Right kidney (tissue), 1 donor: ENCODE results near the gene KCTD1.
A peak's percentile ranks its signal among the peaks of the same experiment; 100 is the strongest.

Experiments
- DNase-seq: peaks from one replicate; pipeline ENCODE4 v3.0.0-alpha.2; 2016

The KCTD1 gene

DNA sequence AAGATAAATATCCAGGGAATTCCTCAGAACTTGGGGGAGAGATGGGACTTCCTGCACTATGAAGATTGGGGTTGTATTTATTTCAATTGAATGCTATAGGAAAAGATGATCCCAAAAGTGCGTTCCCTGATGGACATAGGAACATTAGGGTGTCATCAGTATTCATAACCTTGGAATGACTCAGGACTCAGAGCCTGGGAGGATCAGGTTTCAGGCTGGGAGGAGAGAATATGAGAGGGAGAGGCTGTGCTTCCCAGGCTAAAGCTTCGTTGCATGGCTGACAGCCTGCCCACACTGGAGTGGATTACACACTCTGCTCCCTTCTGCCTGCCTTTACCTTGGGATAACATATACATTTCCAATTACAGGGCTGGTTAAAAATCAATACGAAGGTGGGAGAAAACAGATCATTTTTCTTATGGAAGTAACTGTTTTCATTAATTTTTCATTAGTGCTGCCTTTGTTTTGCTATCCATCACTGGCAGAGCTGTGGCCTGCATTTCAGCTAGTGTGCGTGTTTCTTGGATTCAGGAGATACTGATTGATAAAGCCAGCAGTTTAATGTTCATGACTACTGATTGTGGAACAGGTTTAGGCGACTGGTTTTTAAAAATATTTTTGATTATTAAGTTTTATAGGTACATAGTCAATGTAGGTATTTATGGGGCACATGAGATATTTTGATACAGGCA lies 118.7 kb downstream of the KCTD1 start:
- peak; percentile 54 for DNase-seq

DNA sequence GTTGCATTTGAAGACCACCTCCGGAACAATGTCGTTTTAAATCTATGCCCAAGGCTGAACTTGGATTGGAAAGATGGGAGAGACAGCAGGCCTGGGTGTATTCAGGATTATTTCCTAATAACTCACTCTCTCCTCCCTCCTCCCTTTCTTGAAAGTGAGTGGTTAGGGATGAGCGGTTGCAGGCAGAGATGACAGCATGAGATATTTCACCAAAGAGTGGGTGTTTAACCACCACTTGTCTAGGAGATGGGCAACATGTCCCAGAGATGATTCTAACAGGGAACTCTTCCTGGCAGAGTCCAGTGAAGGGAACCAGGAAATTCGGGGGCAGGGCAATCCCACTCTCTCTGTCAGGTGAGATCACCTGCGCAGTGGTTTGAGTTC lies 123.2 kb downstream of the KCTD1 start:
- DNase-seq = no peak

DNA sequence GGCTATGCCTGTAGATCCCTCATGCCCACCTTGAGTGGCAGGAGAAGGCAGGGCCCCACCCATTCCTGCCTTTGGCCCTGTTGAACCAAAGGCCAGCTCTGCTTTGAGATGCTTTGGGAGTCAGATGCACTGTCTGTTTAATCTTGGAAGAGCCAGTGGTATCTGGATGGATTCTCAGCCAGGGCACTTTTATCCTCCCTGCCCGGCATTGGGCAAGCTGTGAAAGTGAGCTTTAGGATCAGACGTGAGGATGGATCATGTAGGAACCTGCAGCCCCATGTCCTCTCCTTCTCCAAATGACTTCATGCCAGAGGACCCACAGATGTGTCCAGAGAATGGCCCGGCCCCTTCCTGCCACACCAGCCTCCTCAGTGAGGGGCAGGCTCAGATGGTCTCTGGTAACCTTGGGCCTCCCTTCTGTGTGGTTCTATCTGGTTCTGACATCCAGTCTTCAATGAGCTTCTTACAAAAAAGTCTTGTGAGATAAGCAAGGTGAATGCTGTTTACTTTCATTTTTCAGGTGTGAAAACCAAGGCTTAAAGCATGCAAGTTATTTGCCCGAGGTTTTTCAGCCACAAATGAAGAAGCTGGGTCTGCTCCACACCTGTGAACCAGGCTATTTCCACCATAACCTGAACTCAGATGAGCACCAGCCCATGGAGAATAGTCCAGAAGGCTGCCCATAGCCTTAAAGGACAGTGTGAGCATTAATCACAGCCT lies 123.8 kb downstream of the KCTD1 start:
- no peak for DNase-seq

DNA sequence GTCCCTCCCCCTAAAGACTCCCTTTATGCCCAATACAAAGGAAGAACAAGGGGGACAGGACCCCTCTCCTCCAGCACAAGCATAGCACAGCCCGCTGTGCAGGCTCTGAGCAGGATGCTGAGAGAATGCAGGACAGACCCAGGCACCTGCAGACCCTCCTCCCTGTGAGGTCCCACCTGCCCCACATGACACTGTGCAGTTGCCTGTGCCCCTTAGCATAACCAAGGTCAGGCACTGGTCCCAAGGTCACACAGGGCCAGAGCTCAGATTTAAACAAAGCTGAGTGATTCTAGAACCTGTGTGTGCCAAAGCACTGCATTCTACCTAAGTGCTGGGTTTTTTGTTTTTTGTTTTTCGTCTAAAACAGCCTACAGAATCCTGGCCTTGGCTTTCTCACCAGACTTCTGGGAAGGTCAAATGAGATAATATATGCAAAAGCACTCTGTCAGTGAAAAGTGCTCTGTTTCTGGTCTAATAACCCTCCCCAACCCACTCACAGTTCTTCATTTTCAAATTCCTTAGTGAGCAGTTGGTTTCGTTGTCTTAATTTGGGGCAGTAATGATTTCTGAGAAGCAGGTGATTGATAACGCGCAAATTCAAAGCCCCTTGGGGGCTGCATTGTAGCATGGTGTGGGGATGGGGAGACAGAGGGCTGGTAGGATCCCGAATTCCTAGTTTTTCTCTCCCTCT lies 125.7 kb downstream of the KCTD1 start:
- DNase-seq = no peak

DNA sequence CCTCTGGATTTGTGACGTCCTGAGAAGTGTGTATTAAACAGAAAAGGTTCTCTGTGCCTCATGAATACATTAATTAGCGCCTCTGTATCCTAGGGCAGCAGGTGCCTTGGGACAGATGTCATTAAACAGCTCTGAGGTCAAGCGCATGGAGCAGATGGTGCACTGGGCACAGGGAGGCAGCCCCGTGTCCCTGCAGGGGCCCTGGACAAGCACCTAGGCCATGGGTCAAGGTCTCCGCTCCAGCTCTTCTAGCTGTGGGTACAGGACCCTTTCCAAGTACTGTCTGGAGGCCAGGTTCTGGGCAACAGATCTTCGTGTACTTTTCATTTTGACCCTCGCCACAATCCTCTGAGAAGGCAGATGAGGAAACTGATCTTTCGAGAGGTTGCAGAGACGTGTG lies 126.4 kb downstream of the KCTD1 start:
- no peak for DNase-seq

DNA sequence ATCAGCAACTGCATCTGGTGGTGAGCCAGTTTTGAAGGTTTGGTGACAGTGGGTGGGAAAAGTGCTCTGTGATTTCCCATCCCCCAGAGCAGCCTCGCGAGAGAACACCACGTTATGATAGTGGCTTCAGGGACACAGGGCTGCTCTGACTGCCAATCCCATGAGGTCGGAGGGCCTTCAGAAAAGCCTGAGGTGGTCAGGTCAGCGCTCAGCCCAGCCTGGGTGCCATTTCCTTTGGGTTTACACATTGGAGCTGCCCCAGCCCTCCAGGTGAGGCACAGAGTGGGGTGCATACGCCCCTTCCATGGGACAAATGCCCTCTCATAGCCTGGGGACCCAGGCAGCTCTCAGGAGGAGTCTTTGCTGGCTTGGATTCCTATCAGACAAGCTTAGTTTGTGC lies 126.8 kb downstream of the KCTD1 start:
- no peak for DNase-seq

DNA sequence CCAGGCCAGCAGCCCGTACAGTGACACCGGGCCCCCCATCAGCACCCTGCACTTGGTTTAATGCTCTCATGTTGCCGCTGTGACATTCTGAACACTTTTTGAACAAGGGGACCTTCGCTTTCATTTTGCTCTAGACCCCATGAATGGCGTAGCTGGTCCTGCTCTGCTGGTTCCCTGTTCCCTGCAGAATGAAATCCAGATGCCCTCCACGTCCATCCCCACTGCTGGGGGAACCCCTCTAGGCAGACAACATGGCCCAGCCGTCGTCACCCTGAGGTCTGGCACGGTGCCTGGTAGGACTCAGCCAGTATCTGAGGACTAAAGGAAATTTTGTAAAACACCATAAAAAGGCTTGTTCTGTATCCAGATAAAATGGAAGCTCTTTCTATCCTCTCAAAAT lies 128.6 kb downstream of the KCTD1 start:
- DNase-seq = no peak

DNA sequence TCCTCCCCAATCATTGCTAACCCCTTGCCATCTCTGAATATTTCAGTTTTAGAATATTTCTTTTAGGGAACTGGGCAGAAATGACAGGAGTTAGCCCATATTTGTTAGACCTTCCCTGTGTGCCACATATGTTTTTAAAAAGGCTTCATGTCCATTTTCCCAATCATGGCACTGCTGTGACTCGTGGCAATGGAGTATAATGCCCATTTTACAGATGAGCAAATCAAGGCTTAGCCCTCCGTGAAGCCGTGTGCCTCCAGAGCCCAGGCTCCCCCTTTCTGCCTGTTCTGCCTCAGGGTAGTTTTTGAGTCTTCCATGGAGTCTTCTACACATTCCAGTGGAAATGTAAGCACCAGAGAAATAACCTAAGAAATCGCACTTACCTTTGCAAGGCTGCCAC lies 130.1 kb downstream of the KCTD1 start:
- DNase-seq = no peak

DNA sequence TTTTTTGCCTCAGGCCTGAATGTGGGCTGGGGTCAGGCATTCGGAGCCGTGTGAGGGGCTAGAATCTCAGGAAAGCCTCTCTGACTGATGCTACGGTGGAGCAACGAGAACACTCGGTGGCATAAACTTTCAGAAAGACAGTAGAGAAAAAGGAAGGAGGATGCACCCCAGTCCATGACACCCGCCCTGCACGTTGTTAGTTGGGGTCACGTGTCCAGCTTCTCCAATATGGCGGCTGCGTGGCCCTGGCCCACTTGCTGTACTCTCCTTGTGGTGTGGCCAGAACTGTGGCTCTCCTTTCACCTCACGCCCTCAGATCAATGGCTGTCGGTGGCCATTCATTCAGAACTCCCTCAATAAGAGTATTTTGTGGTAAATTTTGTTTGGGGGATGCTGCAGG lies 131.2 kb downstream of the KCTD1 start:
- DNase-seq = no peak

DNA sequence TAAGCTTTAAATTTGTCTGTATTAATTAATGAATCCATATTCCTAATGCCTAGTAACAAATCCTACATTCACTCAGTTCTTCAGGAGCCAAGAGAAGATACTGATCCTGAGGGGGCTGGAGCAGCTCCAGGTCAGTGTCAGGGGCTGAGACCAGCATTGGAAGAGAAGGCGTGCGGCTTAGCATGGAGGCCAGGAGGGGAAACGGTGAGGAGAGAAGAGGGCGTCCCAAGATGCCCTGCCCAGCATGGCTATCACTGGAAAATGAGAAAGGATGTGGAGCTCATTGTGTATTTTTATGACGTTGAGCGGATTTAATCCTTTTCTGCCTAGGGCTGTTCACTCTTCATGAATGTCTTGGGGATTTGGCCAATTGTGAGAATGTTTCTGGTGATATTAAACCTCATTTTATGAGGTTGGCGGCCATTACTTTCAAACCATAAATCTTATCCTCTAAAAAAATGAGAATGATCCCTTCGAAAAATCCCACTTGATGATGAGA lies 131.7 kb downstream of the KCTD1 start:
- no peak for DNase-seq

DNA sequence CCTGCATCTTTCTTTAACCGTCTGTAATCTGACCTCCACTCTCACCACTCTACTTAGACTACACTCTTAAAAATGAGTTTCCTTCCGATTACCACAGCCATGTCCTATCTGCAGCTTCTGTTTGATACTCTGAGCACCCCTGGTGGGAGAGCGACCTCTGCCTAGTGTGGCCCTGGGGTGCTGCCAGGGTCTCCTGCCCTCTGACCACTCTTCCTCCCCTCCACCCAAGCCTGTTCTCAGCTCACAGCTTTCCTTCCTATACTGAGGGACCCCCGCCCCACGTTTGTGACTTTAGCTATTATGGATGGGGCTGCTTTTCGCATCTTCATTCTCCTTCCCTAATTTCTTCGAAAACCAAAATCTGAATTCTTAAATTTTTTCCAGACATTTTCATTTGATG lies 132.7 kb downstream of the KCTD1 start:
- DNase-seq = no peak

DNA sequence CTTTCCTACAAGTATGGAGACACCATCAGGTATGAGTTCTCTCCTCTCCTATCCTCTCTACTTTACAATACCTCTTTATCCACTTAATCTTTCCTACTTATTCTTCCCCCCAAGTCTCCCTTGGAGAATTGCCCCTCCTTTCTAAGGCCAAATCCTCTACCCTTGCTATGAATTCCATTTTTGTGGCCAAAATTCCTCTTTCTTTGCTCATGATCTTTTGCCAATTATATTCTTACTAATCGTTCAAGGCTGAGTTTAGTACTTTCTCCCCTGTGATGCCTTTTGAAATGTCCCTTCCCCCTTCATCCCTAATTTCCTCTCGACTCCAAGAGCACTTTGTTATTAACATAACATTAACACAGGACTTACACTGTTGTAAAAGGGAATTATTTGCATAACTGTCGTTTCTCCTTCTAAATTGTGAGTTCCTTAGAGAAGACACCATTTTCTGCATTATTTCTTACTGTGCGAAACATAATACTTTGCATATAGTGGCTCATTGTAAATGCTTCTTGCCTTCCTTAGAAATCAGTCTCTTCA lies 133.4 kb downstream of the KCTD1 start:
- no peak for DNase-seq

DNA sequence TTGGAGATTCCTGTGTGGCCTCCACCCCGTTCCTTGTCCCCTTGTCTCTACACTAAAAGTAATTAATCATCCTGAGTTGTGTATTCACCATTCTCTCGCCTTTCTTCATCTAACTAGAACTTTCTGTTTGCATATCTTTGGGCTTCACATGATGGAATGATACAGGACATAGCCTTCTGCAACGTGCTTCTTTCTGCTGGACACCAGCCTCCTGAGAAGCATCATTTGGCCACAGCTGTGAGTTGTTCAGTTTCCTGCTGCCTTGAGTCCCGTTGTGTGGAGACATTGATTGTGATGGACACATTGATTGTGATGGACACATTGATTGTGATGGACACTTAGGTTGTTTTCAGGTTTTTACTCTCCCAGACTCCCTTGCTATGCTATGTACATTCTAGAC lies 139.3 kb downstream of the KCTD1 start:
- no peak for DNase-seq

DNA sequence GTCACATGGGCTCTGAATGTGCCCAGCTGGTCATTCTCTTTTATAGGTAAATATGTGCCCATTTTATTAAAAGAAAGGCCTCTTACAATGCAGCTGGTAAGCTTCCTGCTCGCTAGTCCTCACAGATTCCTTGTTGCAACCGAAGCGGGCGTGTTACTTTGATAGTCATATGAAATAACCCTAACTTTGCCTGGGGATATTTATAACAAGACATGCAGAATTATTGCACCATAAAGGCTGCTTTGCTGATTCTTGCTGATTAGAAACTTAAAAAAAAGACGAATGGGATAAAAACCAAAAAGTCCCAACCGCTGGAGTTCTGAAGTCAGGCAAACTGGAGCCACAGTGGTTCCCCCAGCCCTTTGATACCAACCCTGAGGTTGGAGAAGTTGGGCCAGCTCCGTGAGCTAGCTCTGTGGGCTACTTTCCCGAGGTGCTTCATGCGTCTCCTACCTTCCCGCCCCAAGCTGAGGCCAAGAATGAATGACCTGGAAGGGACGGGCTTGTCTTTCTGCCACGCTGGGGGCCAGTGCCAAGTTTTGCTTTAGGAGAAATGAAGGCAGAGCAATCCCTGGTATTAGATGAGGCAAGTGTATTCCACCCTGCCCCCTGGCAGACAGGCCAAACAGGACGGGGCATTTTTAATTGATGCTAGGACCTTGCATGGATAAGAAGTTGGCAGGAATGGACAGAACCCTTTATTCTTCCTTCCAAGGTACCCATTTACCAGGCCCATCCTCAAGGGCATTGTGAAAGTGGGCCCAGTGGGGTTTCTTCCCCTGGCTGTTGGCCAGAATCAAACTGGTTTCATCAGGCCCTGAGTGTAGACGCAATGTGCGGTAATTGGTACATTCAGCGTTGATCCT lies 140.4 kb downstream of the KCTD1 start:
- no peak for DNase-seq

DNA sequence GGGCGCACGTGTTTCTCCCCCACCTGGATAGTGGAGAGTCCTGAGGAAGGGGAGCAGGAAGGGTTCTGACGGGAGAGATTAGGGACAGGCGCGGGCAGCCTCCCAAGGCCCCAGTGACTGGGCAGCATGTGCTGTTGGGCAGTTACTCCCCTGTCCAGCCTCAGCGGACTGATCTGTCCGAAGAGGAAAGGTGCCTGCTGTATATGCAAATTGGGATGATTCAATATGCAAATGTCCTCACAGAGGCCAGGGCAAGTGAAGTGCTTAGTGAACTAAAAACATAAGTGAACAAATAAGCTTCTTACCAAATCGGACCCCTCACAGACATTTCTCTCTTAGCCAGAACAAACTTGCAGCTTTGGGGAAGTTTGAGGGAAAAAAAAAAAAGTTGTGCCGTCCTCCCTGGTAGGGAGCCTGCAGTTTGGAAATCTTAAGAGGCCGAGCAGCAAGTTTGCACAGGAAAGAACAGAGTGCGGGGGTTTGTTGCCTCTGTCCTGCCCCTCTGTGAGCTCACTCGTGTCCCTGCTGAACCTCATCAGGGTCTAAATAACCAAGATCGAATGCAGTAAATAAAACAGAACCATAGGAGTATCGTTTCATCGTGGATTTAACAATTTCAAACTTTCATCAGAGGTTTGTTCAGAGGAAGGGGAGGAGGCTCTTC lies 141.4 kb downstream of the KCTD1 start:
- DNase-seq = peak; percentile 34

DNA sequence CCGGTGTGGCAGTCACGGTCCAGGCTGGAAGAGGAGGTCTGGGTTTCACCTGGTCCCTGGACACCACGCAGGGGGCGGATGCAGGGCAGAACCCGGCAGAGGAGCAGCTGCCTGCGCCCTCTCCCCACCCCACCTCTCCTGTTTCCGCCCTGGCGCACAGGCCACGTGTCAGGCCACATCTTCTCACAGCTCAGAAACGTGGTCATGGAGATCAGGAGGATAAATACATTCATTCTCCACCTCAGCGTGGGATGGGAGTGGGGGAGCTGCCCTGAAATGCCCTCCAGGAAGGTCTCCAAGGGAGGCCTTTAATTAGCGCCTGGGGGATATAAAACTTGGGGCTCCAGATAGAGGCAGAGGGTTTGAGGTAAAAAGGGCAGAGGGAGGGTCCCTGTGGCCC lies 142.0 kb downstream of the KCTD1 start:
- DNase-seq = no peak

DNA sequence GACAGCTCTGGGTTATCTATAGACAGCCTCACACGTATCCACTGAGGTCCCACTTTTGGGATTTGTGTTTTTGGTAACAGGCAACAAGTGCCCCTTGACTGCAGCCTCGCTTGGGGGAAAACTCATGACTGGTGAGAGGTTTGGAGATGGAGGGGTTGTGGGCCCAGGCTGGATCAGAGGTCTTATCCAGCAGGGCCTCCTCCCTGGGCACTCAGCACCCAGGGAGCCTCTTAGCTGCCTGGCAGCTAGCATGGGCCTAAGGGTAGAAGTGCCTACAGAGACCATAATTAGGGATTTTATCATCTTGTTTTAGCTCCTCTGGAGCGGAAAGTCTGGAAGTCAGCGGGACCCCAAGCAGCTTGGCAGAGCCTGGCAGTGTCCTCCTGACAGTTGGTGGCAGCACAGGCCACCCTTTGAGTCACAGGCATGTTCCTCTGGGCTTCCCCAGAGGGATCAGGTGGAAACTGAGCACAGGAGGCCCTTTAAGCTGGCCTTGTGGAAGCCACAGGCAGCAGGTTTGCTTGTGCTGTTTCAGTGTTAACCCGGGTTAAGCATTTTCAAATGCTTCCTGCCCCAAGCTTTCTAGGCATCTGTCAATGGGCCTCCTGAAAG lies 143.1 kb downstream of the KCTD1 start:
- DNase-seq = peak; percentile 43
